PC-3 (cell line): ENCODE results near the gene TCN1. TPM values are rescaled to one million over a fixed set of nuclear protein-coding genes. Genes with fewer than 3 reads are reported as not detected.

ENCODE experiments used
- ATAC-seq: fragments of 200-7000 bp; cut with Tn5 transposase; 2 replicates; pipeline ENCODE4 v1.9.1; 2020; ENCODE audit warnings: mild to moderate bottlenecking, moderate library complexity
- BruUV-seq: library from RNA; stranded (reverse); fragments of 400-500 nt; replicated peaks from 2 replicates; lab custom pipeline; 2021; lab: Mats Ljungman, UMichigan
- CTCF ChIA-PET: fragments of 300-600 bp; sonication (Branson Sonifier 250); formaldehyde crosslinking; loops from one replicate; lab custom pipeline; 2022; ENCODE audit warnings: antibody characterized with exemption; lab: Charles Lee
- POLR2A ChIA-PET: fragments of 300-600 bp; sonication (Branson Sonifier 250); formaldehyde crosslinking; loops from one replicate; lab custom pipeline; 2022; ENCODE audit warnings: antibody characterized with exemption; ENCODE audit not compliant: unreplicated experiment; lab: Charles Lee
- DNase-seq: peaks from one replicate; pipeline ENCODE4 v3.0.0-alpha.2; 2015
- H2AFZ ChIP-seq: fragments of 300-600 bp; sonication (generic); 2 replicates; pipeline ENCODE4 v1.6.0; 2016; ENCODE audit warnings: antibody characterized with exemption, low read length
- H3F3A ChIP-seq: fragments of 300-600 bp; sonication (generic); one replicate; pipeline ENCODE4 v1.6.0; 2017; ENCODE audit warnings: antibody characterized with exemption, low read length, control low read depth, mild to moderate bottlenecking; ENCODE audit not compliant: unreplicated experiment
- H3K27ac ChIP-seq: fragments of 300-600 bp; sonication (generic); 2 replicates; pipeline ENCODE4 v1.5.1; 2016; ENCODE audit warnings: mild to moderate bottlenecking, low read length
- H3K27me3 ChIP-seq: fragments of 300-600 bp; sonication (generic); 2 replicates; pipeline ENCODE4 v1.6.1; 2016; ENCODE audit warnings: low read length, mixed read lengths
- H3K36me3 ChIP-seq: fragments of 300-600 bp; sonication (generic); 2 replicates; pipeline ENCODE4 v1.6.1; 2016; ENCODE audit warnings: low read depth, mixed run types, low read length, mixed read lengths
- H3K4me1 ChIP-seq: fragments of 300-600 bp; sonication (generic); 2 replicates; pipeline ENCODE4 v1.5.1; 2016; ENCODE audit warnings: low read length; ENCODE audit not compliant: insufficient read depth
- H3K4me2 ChIP-seq: fragments of 300-600 bp; sonication (generic); 2 replicates; pipeline ENCODE4 v1.6.0; 2016; ENCODE audit warnings: low read length
- H3K4me3 ChIP-seq: fragments of 300-600 bp; sonication (generic); 2 replicates; pipeline ENCODE4 v1.5.1; 2016; ENCODE audit warnings: mild to moderate bottlenecking, low read length, mixed read lengths
- H3K79me2 ChIP-seq: fragments of 300-600 bp; sonication (generic); 2 replicates; pipeline ENCODE4 v1.6.1; 2017; ENCODE audit warnings: low read length, mixed read lengths
- H3K9ac ChIP-seq: fragments of 300-600 bp; sonication (generic); 2 replicates; pipeline ENCODE4 v1.6.0; 2016; ENCODE audit warnings: mild to moderate bottlenecking, low read length
- H3K9me2 ChIP-seq: fragments of 300-600 bp; sonication (generic); replicated peaks from 2 replicates; pipeline ENCODE4 v1.6.1; 2016; ENCODE audit warnings: mixed run types, low read length, mixed read lengths
- H3K9me3 ChIP-seq: fragments of 300-600 bp; sonication (generic); 2 replicates; pipeline ENCODE4 v1.6.1; 2016; ENCODE audit warnings: low read length, mixed read lengths
- H4K20me1 ChIP-seq: fragments of 300-600 bp; sonication (generic); 2 replicates; pipeline ENCODE4 v1.6.1; 2016; ENCODE audit warnings: low read length, mixed read lengths
- CTCF ChIP-seq: fragments of 300-600 bp; sonication (generic); conservative IDR thresholded peaks from 2 replicates; pipeline ENCODE4 v1.5.1; 2017; ENCODE audit warnings: antibody characterized with exemption, low read depth, mild to moderate bottlenecking, low read length
- EZH2 ChIP-seq: fragments of 300-600 bp; sonication (generic); IDR thresholded peaks from one replicate; pipeline ENCODE4 v1.6.1; 2017; ENCODE audit warnings: antibody characterized with exemption, mild to moderate bottlenecking, low read length; ENCODE audit not compliant: unreplicated experiment
- EZH2phosphoT487 ChIP-seq: fragments of 300-600 bp; sonication (generic); IDR thresholded peaks from 2 replicates; pipeline ENCODE4 v1.6.1; 2018; ENCODE audit warnings: mild to moderate bottlenecking, antibody characterized with exemption, low read length, borderline replicate concordance
- intact Hi-C: fragments of 100-400 bp; cut with micrococcal nuclease; formaldehyde crosslinking; loops from 2 replicates; pipeline ENCODE4 v1.9.0; 2023
- total RNA-seq: library from RNA; depleted of rRNA; stranded (reverse); fragments of >200 nt; gene quantifications from 2 replicates; pipeline ENCODE4 v1.2.3, GENCODE V29; 2014

TCN1 gene
- total RNA-seq, 1 experiment from 2014 or later, result 14.8 TPM

DNA sequence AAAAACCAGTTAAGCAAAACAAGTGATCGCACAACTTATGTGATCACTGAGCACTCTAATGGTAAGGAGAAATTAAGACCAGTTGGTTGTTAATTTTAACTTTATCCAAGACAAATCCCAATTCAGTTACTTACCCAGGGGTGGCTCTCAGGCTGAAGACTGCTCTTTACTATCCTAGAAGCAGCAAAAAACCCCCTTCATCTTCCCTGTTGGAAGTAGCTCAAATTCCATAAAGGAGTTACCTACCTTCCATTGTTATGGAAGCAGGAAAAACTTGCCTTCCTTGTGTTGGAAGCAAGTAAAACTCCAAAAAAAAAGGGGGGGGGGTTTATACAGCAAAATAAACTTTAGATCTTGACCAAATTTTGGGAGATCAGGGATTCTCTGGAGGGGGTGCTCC, 50.5 kb downstream of the TCN1 start:
- H3K27ac ChIP-seq, result no peak overlapping the region
- H3K4me1 ChIP-seq, result peaks cover 11% of the 10 kb centered on the region
- ChIA-PET POLR2A (no interaction called here), CTCF (no interaction called here)
- ATAC-seq, result no peak
- H3K27me3 ChIP-seq, result no peaks in the 10 kb centered on the region
- H3K9me2 ChIP-seq, result no peaks in the 10 kb centered on the region
- no peak overlapping the region for H3K4me3 ChIP-seq
- H3K36me3 ChIP-seq, result no peaks in the 10 kb centered on the region
- no peak for DNase-seq
- no peaks in the 10 kb centered on the region for H3K79me2 ChIP-seq
- H4K20me1 ChIP-seq, result no peaks in the 10 kb centered on the region
- H3K9me3 ChIP-seq, result no peaks in the 10 kb centered on the region
- no peak overlapping the region for H2AFZ ChIP-seq
- H3K4me2 ChIP-seq, result no peak overlapping the region
- BruUV-seq, result no TSS peak
- no peak for TF ChIP-seq EZH2phosphoT487
- TF ChIP-seq CTCF, result no peak
- TF ChIP-seq EZH2, result no peak
- no peaks in the 10 kb centered on the region for H3F3A ChIP-seq
- intact Hi-C loops, result no loop called here
- H3K9ac ChIP-seq, result no peak overlapping the region

DNA sequence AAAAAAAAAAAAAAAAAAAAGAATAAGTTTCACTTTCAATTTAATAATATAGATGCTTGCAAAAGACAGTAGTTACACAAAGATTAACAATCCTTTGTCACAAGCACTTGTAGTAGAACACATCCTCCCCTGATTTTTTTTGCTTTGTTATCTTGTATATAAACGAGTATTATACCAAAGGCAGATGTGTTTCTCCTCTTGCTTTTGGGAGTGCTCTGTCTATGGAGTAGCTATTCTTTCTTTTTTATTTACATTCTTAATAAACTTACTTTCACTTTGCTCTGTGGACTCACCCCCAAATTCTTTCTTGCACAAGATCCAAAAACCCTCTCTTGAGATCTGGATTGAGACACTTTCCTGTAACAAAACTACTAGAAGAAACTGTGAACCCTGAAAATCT, 52.3 kb downstream of the TCN1 start:
- Histone ChIP-seq H3K27ac (no peak overlapping the region), H3K4me3 (peak overlapping the region; percentile 55), H3K9ac (peak overlapping the region; percentile 19; the same call in 1 of the 2 replicates), H3K4me1 (peaks cover 19% of the 10 kb centered on the region), H3K9me2 (no peaks in the 10 kb centered on the region), H3K79me2 (peaks cover 14% of the 10 kb centered on the region), H3F3A (no peaks in the 10 kb centered on the region), H3K9me3 (no peaks in the 10 kb centered on the region), H3K36me3 (no peaks in the 10 kb centered on the region), H3K27me3 (no peaks in the 10 kb centered on the region), H2AFZ (peak overlapping the region; percentile 58), H3K4me2 (peak overlapping the region; percentile 61), H4K20me1 (0 out of 2 replicates have a peak, but pooled peaks cover 3% of the 10 kb centered on the region)
- TF ChIP-seq EZH2phosphoT487, result no peak
- TF ChIP-seq EZH2, result no peak
- no peak for TF ChIP-seq CTCF
- DNase-seq (no peak), ATAC-seq (no peak)
- no TSS peak for BruUV-seq
- ChIA-PET POLR2A (no interaction called here), CTCF (no interaction called here)
- intact Hi-C loops, result no loop called here

DNA sequence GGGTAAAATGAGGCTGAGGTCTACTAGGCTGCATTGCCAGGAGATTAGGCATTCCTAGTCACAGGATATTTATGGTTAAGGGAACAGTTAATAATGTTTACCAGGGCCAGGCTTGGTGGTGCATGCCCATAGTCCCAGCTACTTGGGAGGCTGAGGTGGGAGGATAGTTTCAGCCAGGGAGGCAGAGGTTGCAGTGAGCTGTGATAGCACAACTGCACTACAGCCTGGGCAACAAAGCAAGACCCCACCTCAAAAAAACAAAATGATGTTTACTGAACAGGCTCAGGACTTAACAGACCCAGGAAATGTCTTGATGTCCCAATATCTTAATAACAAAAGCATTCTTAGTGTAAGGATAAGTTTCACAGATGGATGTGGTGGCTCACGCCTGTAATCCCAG, 52.9 kb downstream of the TCN1 start:
- H2AFZ ChIP-seq, result no peak overlapping the region
- H3K4me1 ChIP-seq, result peaks cover 20% of the 10 kb centered on the region
- no peaks in the 10 kb centered on the region for H3K9me3 ChIP-seq
- no peaks in the 10 kb centered on the region for H3F3A ChIP-seq
- no TSS peak for BruUV-seq
- H3K27me3 ChIP-seq, result no peaks in the 10 kb centered on the region
- ChIA-PET CTCF (no interaction called here), POLR2A (no interaction called here)
- H3K4me2 ChIP-seq, result no peak overlapping the region
- H3K27ac ChIP-seq, result no peak overlapping the region
- no peaks in the 10 kb centered on the region for H3K9me2 ChIP-seq
- H3K4me3 ChIP-seq, result no peak overlapping the region
- no peak for ATAC-seq
- 0 out of 2 replicates have a peak, but pooled peaks cover 3% of the 10 kb centered on the region for H4K20me1 ChIP-seq
- peaks cover 5% of the 10 kb centered on the region; the same call in 1 of the 2 replicates for H3K36me3 ChIP-seq
- intact Hi-C loops, result no loop called here
- DNase-seq, result no peak
- H3K9ac ChIP-seq, result no peak overlapping the region
- TF ChIP-seq CTCF (no peak), EZH2 (no peak), EZH2phosphoT487 (no peak)
- H3K79me2 ChIP-seq, result peaks cover 21% of the 10 kb centered on the region
